ENCODE results near the gene ASB15.

Gene ASB15

DNA sequence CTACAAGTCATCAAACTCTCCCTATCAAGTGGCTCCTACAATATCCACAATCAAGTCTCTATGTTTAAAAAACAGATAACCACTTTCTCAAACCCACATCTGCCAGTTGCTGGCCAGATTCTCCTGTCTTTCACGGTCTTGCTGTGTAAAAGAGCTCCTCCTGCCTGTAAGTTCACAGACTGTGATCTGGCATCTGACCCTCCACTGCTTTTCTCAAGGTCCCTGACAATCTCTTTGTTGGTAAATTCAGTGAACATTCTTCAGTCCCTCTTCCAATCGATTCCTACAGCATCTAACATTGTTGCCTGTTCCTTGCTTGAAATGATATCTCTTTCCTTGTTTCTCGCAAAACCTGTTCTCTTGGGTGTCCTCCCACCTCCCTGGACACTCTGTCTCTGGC lies 35.6 kb downstream of the ASB15 start:
- Histone ChIP-seq H3K36me3 (ENCODE audit: control insufficient read depth, insufficient read depth, low read length, severe bottlenecking) (no peaks in the 10 kb centered on the region), H3K4me1 (ENCODE audit: control insufficient read depth, insufficient read depth, low read length) (peaks cover 5% of the 10 kb centered on the region), H3K9ac (ENCODE audit: low read length) (no peak overlapping the region), H3K9me3 (ENCODE audit: control insufficient read depth, low read length) (no peaks in the 10 kb centered on the region), H3K4me3 (ENCODE audit: low read length) (no peak overlapping the region), H3K27me3 (replicated peaks; ENCODE audit: control insufficient read depth, insufficient read depth, low read length) (no peaks in the 10 kb centered on the region)
- no peak for DNase-seq (ENCODE audit: low read depth)

DNA sequence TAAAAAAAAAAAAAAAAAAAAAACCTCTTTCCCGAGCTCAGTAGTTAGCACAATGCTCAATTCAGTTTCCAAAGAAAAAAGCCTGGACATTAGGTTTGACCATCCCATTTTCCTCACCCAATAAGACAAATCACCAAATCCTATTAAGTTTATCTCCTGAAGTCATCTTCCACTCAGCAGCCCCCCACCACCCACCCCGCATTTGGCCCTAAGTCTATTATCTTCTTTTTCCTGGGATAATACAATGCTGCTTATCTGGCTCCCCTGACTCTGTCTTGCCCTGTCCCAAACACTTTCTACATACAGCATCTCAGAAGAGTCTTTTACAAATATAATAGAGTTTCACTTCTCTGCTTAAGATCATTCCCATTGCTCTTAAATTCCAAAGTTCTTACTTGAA lies 36.3 kb downstream of the ASB15 start:
- Histone ChIP-seq H3K9ac (ENCODE audit: low read length) (no peak overlapping the region), H3K9me3 (ENCODE audit: control insufficient read depth, low read length) (no peaks in the 10 kb centered on the region), H3K27me3 (replicated peaks; ENCODE audit: control insufficient read depth, insufficient read depth, low read length) (no peaks in the 10 kb centered on the region), H3K4me1 (ENCODE audit: control insufficient read depth, insufficient read depth, low read length) (peaks cover 7% of the 10 kb centered on the region), H3K36me3 (ENCODE audit: control insufficient read depth, insufficient read depth, low read length, severe bottlenecking) (no peaks in the 10 kb centered on the region), H3K4me3 (ENCODE audit: low read length) (no peak overlapping the region)
- DNase-seq (ENCODE audit: low read depth), result no peak

DNA sequence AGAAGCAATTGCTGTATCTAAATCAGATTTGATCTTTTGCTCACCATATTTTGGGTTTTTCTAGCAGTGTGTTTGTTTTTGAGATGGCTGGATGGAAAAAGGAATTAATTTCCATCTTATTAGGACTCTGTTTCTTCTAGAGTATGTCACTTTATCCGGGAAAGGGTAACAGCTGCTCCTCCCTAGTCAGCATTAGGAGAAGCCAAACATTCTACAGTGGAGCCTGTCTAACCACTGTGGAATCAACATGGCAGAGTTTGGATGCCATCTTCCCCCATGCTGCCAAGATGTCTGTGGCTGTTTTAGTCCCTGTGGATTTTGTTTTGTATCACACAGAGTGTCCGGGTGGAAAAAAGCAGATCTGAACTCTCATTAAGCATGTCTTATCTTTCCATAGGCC lies 38.0 kb downstream of the ASB15 start:
- Histone ChIP-seq H3K9me3 (ENCODE audit: control insufficient read depth, low read length) (no peaks in the 10 kb centered on the region), H3K4me3 (ENCODE audit: low read length) (no peak overlapping the region), H3K36me3 (ENCODE audit: control insufficient read depth, insufficient read depth, low read length, severe bottlenecking) (no peaks in the 10 kb centered on the region), H3K4me1 (ENCODE audit: control insufficient read depth, insufficient read depth, low read length) (peaks cover 23% of the 10 kb centered on the region), H3K27me3 (replicated peaks; ENCODE audit: control insufficient read depth, insufficient read depth, low read length) (no peaks in the 10 kb centered on the region), H3K9ac (ENCODE audit: low read length) (no peak overlapping the region)
- no peak for DNase-seq (ENCODE audit: low read depth)

- Histone ChIP-seq H3K27me3 (replicated peaks; ENCODE audit: control insufficient read depth, insufficient read depth, low read length) (no peaks in the 10 kb centered on the region), H3K4me3 (ENCODE audit: low read length) (no peak overlapping the region), H3K9ac (ENCODE audit: low read length) (no peak overlapping the region), H3K4me1 (ENCODE audit: control insufficient read depth, insufficient read depth, low read length) (peaks cover 31% of the 10 kb centered on the region), H3K36me3 (ENCODE audit: control insufficient read depth, insufficient read depth, low read length, severe bottlenecking) (no peaks in the 10 kb centered on the region), H3K9me3 (ENCODE audit: control insufficient read depth, low read length) (no peaks in the 10 kb centered on the region)
- DNase-seq (ENCODE audit: low read depth), result no peak
Measured at GRCh38 chr7:123640583-123640982, 39.0 kb downstream of the ASB15 start.

GRCh38 chr7:123641901-123642300 lies 40.3 kb downstream of the ASB15 start:
- no peak for DNase-seq (ENCODE audit: low read depth)
- Histone ChIP-seq H3K9ac (ENCODE audit: low read length) (no peak overlapping the region), H3K36me3 (ENCODE audit: control insufficient read depth, insufficient read depth, low read length, severe bottlenecking) (no peaks in the 10 kb centered on the region), H3K9me3 (ENCODE audit: control insufficient read depth, low read length) (no peaks in the 10 kb centered on the region), H3K4me1 (ENCODE audit: control insufficient read depth, insufficient read depth, low read length) (peaks cover 37% of the 10 kb centered on the region), H3K4me3 (ENCODE audit: low read length) (no peak overlapping the region), H3K27me3 (replicated peaks; ENCODE audit: control insufficient read depth, insufficient read depth, low read length) (no peaks in the 10 kb centered on the region)

DNA sequence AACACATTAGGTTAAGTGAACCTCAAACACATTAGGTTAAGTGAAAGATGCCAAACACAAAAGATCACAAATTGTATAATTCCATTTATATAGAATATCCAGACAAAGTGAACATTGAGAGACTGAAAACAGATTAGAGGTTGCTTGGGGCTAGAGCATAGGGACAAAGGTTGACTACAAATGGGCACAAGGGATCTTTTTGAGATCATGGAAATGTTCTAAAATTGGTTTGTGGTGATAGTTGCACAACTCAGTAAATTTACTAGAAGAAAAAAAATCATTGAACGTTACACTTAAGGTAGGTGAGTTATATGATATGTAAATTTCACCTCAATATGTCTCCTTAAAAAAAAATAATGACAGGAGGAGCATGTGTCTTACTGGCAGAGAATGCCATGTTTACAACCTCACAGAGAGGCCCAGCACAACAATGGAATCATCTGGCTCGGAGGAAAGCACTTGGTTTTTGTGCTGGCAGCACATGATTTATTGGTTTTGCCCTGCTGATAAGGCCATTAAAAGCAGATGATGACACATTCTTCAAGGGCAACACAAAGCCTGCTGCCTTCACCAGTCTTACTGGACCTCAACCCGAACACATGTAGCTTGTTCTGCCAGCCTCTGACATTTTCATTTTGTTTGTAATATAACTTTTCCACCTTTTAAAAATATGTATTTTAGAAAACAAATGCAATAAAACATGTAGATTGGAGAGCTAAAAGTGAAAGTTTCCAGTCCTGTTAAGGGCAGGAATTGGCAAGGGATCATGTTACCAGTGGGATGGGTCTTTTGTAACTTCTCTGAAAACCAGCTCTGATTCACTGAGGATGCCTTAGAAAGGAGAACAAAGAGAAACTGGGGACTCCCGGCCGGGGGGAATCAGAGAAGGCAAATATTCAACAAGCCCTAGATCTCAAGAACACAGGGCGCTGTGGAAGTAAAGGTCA lies 42.1 kb downstream of the ASB15 start:
- peaks cover 37% of the 10 kb centered on the region for H3K4me1 ChIP-seq (ENCODE audit: control insufficient read depth, insufficient read depth, low read length)
- H3K27me3 ChIP-seq (replicated peaks; ENCODE audit: control insufficient read depth, insufficient read depth, low read length), result no peaks in the 10 kb centered on the region
- H3K9me3 ChIP-seq (ENCODE audit: control insufficient read depth, low read length), result no peaks in the 10 kb centered on the region
- H3K9ac ChIP-seq (ENCODE audit: low read length), result peak overlapping the region; percentile 0
- H3K4me3 ChIP-seq (ENCODE audit: low read length), result peak overlapping the region; percentile 70
- peak; percentile 81 for DNase-seq (ENCODE audit: low read depth)
- H3K36me3 ChIP-seq (ENCODE audit: control insufficient read depth, insufficient read depth, low read length, severe bottlenecking), result no peaks in the 10 kb centered on the region

DNA sequence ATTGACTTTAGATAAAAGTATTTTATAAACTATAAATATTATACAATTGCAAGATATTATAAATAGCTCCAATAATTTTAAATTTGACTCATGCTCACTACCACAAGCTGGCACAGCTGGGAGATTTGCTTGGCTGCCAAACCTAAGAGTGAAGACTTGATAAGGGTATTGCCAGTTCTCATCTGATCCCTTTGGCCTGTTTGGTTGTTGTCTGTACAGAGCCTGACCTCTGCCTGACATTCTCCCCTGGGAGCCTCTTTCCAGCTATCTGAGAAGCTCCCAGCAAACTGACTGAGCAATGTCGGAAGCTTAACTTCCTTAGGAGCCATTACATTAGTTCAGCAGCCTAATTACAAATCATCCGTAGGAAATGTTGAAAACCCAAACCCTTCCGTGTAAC lies 43.9 kb downstream of the ASB15 start:
- DNase-seq (ENCODE audit: low read depth), result no peak
- H3K9me3 ChIP-seq (ENCODE audit: control insufficient read depth, low read length), result no peaks in the 10 kb centered on the region
- no peak overlapping the region for H3K4me3 ChIP-seq (ENCODE audit: low read length)
- no peak overlapping the region for H3K9ac ChIP-seq (ENCODE audit: low read length)
- peaks cover 37% of the 10 kb centered on the region for H3K4me1 ChIP-seq (ENCODE audit: control insufficient read depth, insufficient read depth, low read length)
- H3K27me3 ChIP-seq (replicated peaks; ENCODE audit: control insufficient read depth, insufficient read depth, low read length), result no peaks in the 10 kb centered on the region
- no peaks in the 10 kb centered on the region for H3K36me3 ChIP-seq (ENCODE audit: control insufficient read depth, insufficient read depth, low read length, severe bottlenecking)

- Histone ChIP-seq H3K9ac (ENCODE audit: low read length) (no peak overlapping the region), H3K4me1 (ENCODE audit: control insufficient read depth, insufficient read depth, low read length) (peaks cover 32% of the 10 kb centered on the region)
Measured at GRCh38 chr7:123647106-123647730, 45.6 kb downstream of the ASB15 start.

DNA sequence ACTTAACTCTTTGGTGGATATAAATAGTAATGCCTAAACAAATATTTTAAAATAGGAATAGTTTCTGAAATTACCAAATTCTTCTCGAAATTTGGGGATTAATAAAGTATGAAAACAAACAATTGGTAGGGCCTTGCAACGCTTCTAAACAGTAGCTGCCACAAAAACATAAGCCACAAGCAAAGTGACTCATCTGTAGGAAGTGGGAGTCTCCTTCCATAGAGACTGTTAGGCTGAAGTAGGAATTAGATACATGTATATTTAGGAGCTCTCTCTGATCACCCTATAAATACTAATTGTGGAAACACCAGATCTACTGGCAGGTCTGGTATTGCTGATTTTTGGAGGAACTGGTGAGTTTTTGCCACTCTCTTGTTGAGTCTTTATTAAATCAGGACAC lies 48.3 kb downstream of the ASB15 start:
- Histone ChIP-seq H3K4me3 (ENCODE audit: low read length) (no peak overlapping the region), H3K9ac (ENCODE audit: low read length) (no peak overlapping the region), H3K4me1 (ENCODE audit: control insufficient read depth, insufficient read depth, low read length) (peaks cover 11% of the 10 kb centered on the region), H3K9me3 (ENCODE audit: control insufficient read depth, low read length) (no peaks in the 10 kb centered on the region), H3K36me3 (ENCODE audit: control insufficient read depth, insufficient read depth, low read length, severe bottlenecking) (no peaks in the 10 kb centered on the region), H3K27me3 (replicated peaks; ENCODE audit: control insufficient read depth, insufficient read depth, low read length) (no peaks in the 10 kb centered on the region)
- DNase-seq (ENCODE audit: low read depth), result no peak

More at GRCh38 chr7:123647106-123647730, 45.6 kb downstream of the ASB15 start:
- no peak for DNase-seq (ENCODE audit: low read depth)
- Histone ChIP-seq H3K9me3 (ENCODE audit: control insufficient read depth, low read length) (no peaks in the 10 kb centered on the region), H3K4me3 (ENCODE audit: low read length) (no peak overlapping the region), H3K27me3 (replicated peaks; ENCODE audit: control insufficient read depth, insufficient read depth, low read length) (no peaks in the 10 kb centered on the region), H3K36me3 (ENCODE audit: control insufficient read depth, insufficient read depth, low read length, severe bottlenecking) (no peaks in the 10 kb centered on the region)

- DNase-seq (ENCODE audit: low read depth), result no peak
- H3K4me1 ChIP-seq (ENCODE audit: control insufficient read depth, insufficient read depth, low read length), result peaks cover 6% of the 10 kb centered on the region
- no peaks in the 10 kb centered on the region for H3K27me3 ChIP-seq (replicated peaks; ENCODE audit: control insufficient read depth, insufficient read depth, low read length)
- H3K36me3 ChIP-seq (ENCODE audit: control insufficient read depth, insufficient read depth, low read length, severe bottlenecking), result no peaks in the 10 kb centered on the region
- H3K9me3 ChIP-seq (ENCODE audit: control insufficient read depth, low read length), result no peaks in the 10 kb centered on the region
- no peak overlapping the region for H3K9ac ChIP-seq (ENCODE audit: low read length)
- H3K4me3 ChIP-seq (ENCODE audit: low read length), result no peak overlapping the region
Measured at GRCh38 chr7:123650595-123650994, 49.0 kb downstream of the ASB15 start.

- Histone ChIP-seq H3K4me3 (ENCODE audit: low read length) (no peak overlapping the region), H3K4me1 (ENCODE audit: control insufficient read depth, insufficient read depth, low read length) (no peaks in the 10 kb centered on the region), H3K9ac (ENCODE audit: low read length) (no peak overlapping the region), H3K9me3 (ENCODE audit: control insufficient read depth, low read length) (no peaks in the 10 kb centered on the region), H3K36me3 (ENCODE audit: control insufficient read depth, insufficient read depth, low read length, severe bottlenecking) (no peaks in the 10 kb centered on the region), H3K27me3 (replicated peaks; ENCODE audit: control insufficient read depth, insufficient read depth, low read length) (no peaks in the 10 kb centered on the region)
- no peak for DNase-seq (ENCODE audit: low read depth)
Measured at GRCh38 chr7:123652406-123652805, 50.8 kb downstream of the ASB15 start.

All from adipocyte (in vitro differentiated cells).